Measurements from ENCODE around the gene COL25A1.
"Not testable (repeated sequence)": the region's sequence is repeated elsewhere in the genome, so short reads cannot be mapped to it uniquely, and the experiment has no call there.

COL25A1 gene

DNA sequence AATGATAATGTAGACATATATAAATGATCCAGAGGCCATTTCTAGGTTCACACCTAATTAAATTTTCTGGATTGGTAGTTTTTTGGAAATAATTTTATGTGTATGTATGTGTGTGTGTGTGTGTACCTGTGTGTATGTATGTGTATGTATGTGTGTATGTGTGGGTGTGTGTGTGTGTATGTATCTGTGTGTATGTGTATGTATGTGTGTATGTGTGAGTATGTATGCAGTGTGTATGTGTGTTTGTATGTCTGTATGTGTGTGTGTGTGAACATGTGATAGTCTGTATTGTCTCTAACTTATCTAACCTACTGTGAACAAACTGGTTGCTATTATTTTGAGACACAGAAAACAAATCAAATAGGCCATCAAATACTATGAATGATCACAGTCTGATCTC lies 152.6 kb downstream of the COL25A1 start:
- TF ChIP-seq SUZ12 (IDR thresholded peaks at IDR 0.05; ENCODE audit: extremely low read depth, insufficient read depth, insufficient read length), result no peak
- TF ChIP-seq ZNF274 (IDR thresholded peaks at IDR 0.05; ENCODE audit: low read depth, low read length), result no peak
- no peak for TF ChIP-seq YY1 (IDR thresholded peaks at IDR 0.05; ENCODE audit: insufficient read depth, insufficient read length)
- H3K4me1 ChIP-seq (ENCODE audit: insufficient read depth, insufficient read length), result no peaks in the 10 kb centered on the region
- H3K36me3 ChIP-seq (ENCODE audit: insufficient read depth, insufficient read length, low read length), result no peaks in the 10 kb centered on the region
- no peak for DNase-seq (ENCODE audit: low read depth, low spot score)
- H3K27me3 ChIP-seq (ENCODE audit: insufficient read depth, insufficient read length), result no peaks in the 10 kb centered on the region
- H3K9me3 ChIP-seq (ENCODE audit: insufficient read depth, low read length), result no peaks in the 10 kb centered on the region
- no peak overlapping the region for H3K9ac ChIP-seq (ENCODE audit: insufficient read length, low read depth)
- H3K4me3 ChIP-seq (ENCODE audit: insufficient read length, low read depth), result no peak overlapping the region

DNA sequence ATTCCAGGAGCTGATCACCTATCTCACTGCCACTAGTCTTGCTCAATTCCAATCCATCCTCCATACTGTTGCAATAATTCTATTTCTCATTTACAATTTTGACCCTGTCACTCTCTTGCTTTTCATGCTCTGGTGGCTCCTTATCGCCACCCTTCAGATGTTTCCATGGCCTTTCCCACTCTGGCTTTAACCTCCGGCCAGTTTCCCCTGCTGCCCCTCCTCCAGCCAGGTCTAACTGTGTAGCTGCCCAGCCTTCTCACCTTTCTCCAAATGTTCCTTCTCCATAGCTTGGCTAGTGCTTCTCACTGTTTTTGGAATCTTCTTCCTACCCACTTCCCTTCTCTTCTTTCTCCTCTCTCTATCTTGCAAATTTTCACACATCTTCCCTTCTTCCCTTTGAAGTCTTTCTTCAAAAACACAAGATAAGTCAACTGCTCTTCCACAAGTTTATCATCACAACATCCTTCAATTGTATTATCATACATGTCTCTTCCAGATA lies 153.8 kb downstream of the COL25A1 start:
- no peaks in the 10 kb centered on the region for H3K9me3 ChIP-seq (ENCODE audit: insufficient read depth, low read length)
- no peaks in the 10 kb centered on the region for H3K36me3 ChIP-seq (ENCODE audit: insufficient read depth, insufficient read length, low read length)
- no peak for TF ChIP-seq ZNF274 (IDR thresholded peaks at IDR 0.05; ENCODE audit: low read depth, low read length)
- TF ChIP-seq SUZ12 (IDR thresholded peaks at IDR 0.05; ENCODE audit: extremely low read depth, insufficient read depth, insufficient read length), result no peak
- TF ChIP-seq YY1 (IDR thresholded peaks at IDR 0.05; ENCODE audit: insufficient read depth, insufficient read length), result no peak
- H3K9ac ChIP-seq (ENCODE audit: insufficient read length, low read depth), result no peak overlapping the region
- no peaks in the 10 kb centered on the region for H3K27me3 ChIP-seq (ENCODE audit: insufficient read depth, insufficient read length)
- DNase-seq (ENCODE audit: low read depth, low spot score), result no peak
- no peaks in the 10 kb centered on the region for H3K4me1 ChIP-seq (ENCODE audit: insufficient read depth, insufficient read length)
- H3K4me3 ChIP-seq (ENCODE audit: insufficient read length, low read depth), result no peak overlapping the region

DNA sequence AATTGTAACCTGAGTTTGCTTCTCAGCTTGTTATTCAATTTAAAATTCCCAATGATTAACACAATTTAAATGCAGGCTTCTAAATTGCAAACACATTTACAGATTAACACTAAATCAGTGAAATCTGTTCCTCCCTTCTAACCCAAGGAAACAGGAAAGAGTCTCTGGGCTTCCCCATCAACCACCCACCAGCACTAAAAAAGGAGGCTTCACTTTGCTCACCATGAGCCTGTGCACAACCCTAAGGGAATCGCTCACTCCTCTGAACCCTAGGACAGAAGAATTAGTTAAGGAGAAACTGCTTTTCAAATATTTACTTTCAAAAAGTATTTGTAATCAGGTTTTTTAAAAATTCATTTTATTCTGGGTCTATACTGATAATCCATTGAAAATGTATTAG lies 155.3 kb downstream of the COL25A1 start:
- no peak for DNase-seq (ENCODE audit: low read depth, low spot score)
- no peaks in the 10 kb centered on the region for H3K36me3 ChIP-seq (ENCODE audit: insufficient read depth, insufficient read length, low read length)
- H3K9me3 ChIP-seq (ENCODE audit: insufficient read depth, low read length), result no peaks in the 10 kb centered on the region
- TF ChIP-seq ZNF274 (IDR thresholded peaks at IDR 0.05; ENCODE audit: low read depth, low read length) (no peak), SUZ12 (IDR thresholded peaks at IDR 0.05; ENCODE audit: extremely low read depth, insufficient read depth, insufficient read length) (no peak), YY1 (IDR thresholded peaks at IDR 0.05; ENCODE audit: insufficient read depth, insufficient read length) (no peak)
- no peak overlapping the region for H3K4me3 ChIP-seq (ENCODE audit: insufficient read length, low read depth)
- H3K4me1 ChIP-seq (ENCODE audit: insufficient read depth, insufficient read length), result no peaks in the 10 kb centered on the region
- H3K9ac ChIP-seq (ENCODE audit: insufficient read length, low read depth), result no peak overlapping the region
- H3K27me3 ChIP-seq (ENCODE audit: insufficient read depth, insufficient read length), result no peaks in the 10 kb centered on the region

DNA sequence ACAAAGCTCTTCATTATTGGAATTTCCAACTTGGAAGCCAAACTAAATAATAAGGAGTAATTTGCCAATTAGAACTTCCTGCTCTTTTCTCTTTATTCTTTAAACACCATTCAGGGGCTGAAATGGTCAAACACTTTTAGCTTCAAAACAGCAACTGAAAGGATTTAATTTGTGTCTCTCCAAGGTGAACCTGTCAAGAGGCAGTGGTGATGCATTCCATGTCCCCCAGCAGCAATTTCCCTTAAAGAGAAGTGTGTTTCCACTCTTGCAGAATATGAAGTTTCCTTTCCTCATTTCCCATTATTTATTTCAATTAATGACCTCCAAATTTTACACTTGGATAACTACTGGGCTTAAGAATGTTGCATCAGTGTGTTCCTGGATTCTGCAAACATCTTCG lies 156.0 kb downstream of the COL25A1 start:
- Histone ChIP-seq H3K27me3 (ENCODE audit: insufficient read depth, insufficient read length) (no peaks in the 10 kb centered on the region), H3K9me3 (ENCODE audit: insufficient read depth, low read length) (no peaks in the 10 kb centered on the region), H3K9ac (ENCODE audit: insufficient read length, low read depth) (no peak overlapping the region), H3K4me3 (ENCODE audit: insufficient read length, low read depth) (no peak overlapping the region), H3K36me3 (ENCODE audit: insufficient read depth, insufficient read length, low read length) (no peaks in the 10 kb centered on the region), H3K4me1 (ENCODE audit: insufficient read depth, insufficient read length) (no peaks in the 10 kb centered on the region)
- TF ChIP-seq ZNF274 (IDR thresholded peaks at IDR 0.05; ENCODE audit: low read depth, low read length) (no peak), SUZ12 (IDR thresholded peaks at IDR 0.05; ENCODE audit: extremely low read depth, insufficient read depth, insufficient read length) (no peak), YY1 (IDR thresholded peaks at IDR 0.05; ENCODE audit: insufficient read depth, insufficient read length) (no peak)
- no peak for DNase-seq (ENCODE audit: low read depth, low spot score)

DNA sequence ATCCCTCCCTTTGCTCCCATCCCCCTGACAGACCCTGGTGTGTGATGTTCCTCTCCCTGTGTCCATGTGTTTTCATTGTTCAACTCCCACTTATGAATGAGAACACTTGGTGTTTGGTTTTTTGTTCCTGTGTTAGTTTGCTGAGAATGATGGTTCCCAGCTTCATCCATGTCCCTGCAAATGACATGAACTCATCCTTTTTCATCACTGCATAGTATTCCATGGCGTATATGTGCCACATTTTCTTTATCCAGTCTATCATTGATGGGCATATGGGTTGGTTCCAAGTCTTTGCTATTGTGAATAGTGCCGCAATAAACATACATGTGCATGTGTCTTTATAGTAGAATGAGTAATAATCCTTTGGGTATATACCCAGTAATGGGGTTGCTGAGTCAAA lies 164.3 kb downstream of the COL25A1 start:
- H3K9ac ChIP-seq (ENCODE audit: insufficient read length, low read depth); H3K4me3 ChIP-seq (ENCODE audit: insufficient read length, low read depth); H3K9me3 ChIP-seq (ENCODE audit: insufficient read depth, low read length); H3K27me3 ChIP-seq (ENCODE audit: insufficient read depth, insufficient read length); DNase-seq (ENCODE audit: low read depth, low spot score); H3K4me1 ChIP-seq (ENCODE audit: insufficient read depth, insufficient read length); H3K36me3 ChIP-seq (ENCODE audit: insufficient read depth, insufficient read length, low read length): not testable (repeated sequence)

DNA sequence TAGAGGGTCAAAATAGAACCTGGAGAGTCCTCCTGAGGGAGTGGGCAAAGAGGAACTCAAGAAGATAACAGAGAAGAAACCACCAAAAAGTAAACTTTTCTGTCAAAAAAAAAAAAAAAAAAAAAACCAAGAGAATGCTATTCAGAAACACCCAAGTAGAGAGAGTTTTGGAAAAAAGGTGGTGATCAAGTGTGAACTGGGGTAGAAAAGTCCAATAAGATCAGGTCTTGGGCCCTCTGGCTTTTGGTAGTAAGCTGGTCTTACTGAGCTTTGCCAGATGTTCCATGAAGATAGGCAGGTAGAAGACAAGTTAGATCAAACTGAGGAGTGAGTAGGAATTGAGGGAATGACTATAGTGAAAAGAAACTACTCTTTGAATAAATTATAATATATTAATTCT lies 167.5 kb downstream of the COL25A1 start:
- H3K36me3 ChIP-seq (ENCODE audit: insufficient read depth, insufficient read length, low read length), result no peaks in the 10 kb centered on the region
- H3K27me3 ChIP-seq (ENCODE audit: insufficient read depth, insufficient read length), result no peaks in the 10 kb centered on the region
- DNase-seq (ENCODE audit: low read depth, low spot score), result no peak
- TF ChIP-seq SUZ12 (IDR thresholded peaks at IDR 0.05; ENCODE audit: extremely low read depth, insufficient read depth, insufficient read length) (no peak), ZNF274 (IDR thresholded peaks at IDR 0.05; ENCODE audit: low read depth, low read length) (no peak), YY1 (IDR thresholded peaks at IDR 0.05; ENCODE audit: insufficient read depth, insufficient read length) (no peak)
- H3K4me1 ChIP-seq (ENCODE audit: insufficient read depth, insufficient read length), result no peaks in the 10 kb centered on the region
- no peak overlapping the region for H3K9ac ChIP-seq (ENCODE audit: insufficient read length, low read depth)
- H3K4me3 ChIP-seq (ENCODE audit: insufficient read length, low read depth), result no peak overlapping the region
- H3K9me3 ChIP-seq (ENCODE audit: insufficient read depth, low read length), result no peaks in the 10 kb centered on the region

DNA sequence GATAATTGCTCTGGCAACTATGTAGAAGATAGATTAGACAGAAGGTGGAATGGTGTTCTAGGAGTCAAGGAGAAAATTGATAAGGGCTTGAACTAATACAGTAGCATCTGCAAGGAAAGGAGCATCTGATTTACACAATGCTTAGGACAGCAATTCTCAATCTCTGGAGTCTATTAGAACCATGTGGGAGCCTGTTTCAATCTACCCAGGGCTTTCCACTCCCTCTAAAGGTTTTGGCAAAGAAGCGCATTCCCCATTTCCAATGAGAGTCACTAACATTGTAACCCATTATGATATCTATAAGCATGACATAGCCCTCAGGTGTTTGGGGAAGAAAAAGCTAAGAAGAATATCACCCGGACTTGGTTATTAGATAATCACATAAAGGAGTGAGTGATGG lies 168.2 kb downstream of the COL25A1 start:
- no peaks in the 10 kb centered on the region for H3K27me3 ChIP-seq (ENCODE audit: insufficient read depth, insufficient read length)
- H3K9ac ChIP-seq (ENCODE audit: insufficient read length, low read depth), result no peak overlapping the region
- no peaks in the 10 kb centered on the region for H3K9me3 ChIP-seq (ENCODE audit: insufficient read depth, low read length)
- no peaks in the 10 kb centered on the region for H3K4me1 ChIP-seq (ENCODE audit: insufficient read depth, insufficient read length)
- TF ChIP-seq ZNF274 (IDR thresholded peaks at IDR 0.05; ENCODE audit: low read depth, low read length) (no peak), SUZ12 (IDR thresholded peaks at IDR 0.05; ENCODE audit: extremely low read depth, insufficient read depth, insufficient read length) (no peak), YY1 (IDR thresholded peaks at IDR 0.05; ENCODE audit: insufficient read depth, insufficient read length) (no peak)
- no peak for DNase-seq (ENCODE audit: low read depth, low spot score)
- no peaks in the 10 kb centered on the region for H3K36me3 ChIP-seq (ENCODE audit: insufficient read depth, insufficient read length, low read length)
- H3K4me3 ChIP-seq (ENCODE audit: insufficient read length, low read depth), result no peak overlapping the region

DNA sequence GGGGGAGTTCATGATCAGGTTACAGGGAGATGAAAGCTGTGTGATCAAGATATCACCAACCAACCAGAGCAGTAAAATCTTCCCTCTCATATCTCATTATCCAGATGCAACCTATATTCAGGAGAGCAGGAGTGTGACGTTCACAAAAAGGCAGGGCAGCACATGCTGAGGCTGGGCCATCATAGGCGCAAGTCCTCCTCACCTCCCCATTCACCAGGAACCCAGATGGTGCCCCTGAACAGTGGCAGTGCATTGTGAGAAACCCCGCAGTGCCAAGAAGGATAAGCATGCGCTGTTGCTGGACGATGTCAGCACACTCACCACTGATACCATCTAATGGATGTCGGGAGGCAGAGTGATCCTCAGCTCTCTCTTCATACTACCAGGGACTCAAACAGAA lies 170.9 kb downstream of the COL25A1 start:
- Histone ChIP-seq H3K9me3 (ENCODE audit: insufficient read depth, low read length) (no peaks in the 10 kb centered on the region), H3K4me3 (ENCODE audit: insufficient read length, low read depth) (no peak overlapping the region), H3K9ac (ENCODE audit: insufficient read length, low read depth) (no peak overlapping the region), H3K4me1 (ENCODE audit: insufficient read depth, insufficient read length) (no peaks in the 10 kb centered on the region), H3K36me3 (ENCODE audit: insufficient read depth, insufficient read length, low read length) (no peaks in the 10 kb centered on the region), H3K27me3 (ENCODE audit: insufficient read depth, insufficient read length) (no peaks in the 10 kb centered on the region)
- no peak for TF ChIP-seq SUZ12 (IDR thresholded peaks at IDR 0.05; ENCODE audit: extremely low read depth, insufficient read depth, insufficient read length)
- no peak for TF ChIP-seq ZNF274 (IDR thresholded peaks at IDR 0.05; ENCODE audit: low read depth, low read length)
- TF ChIP-seq YY1 (IDR thresholded peaks at IDR 0.05; ENCODE audit: insufficient read depth, insufficient read length), result no peak
- no peak for DNase-seq (ENCODE audit: low read depth, low spot score)

Measured in NT2/D1 (cell line).